ENCODE data around the gene AKR1C8.

GRCh38 chr10:5234106-5234860 lies 49.3 kb upstream of the AKR1C8 start:
- TF ChIP-seq ESRRG (CRISPR knock-in tag; IDR thresholded peaks at IDR 0.05) (no peak), CREB5 (CRISPR knock-in tag; IDR thresholded peaks at IDR 0.05; ENCODE audit: low read depth) (no peak), CSDC2 (CRISPR knock-in tag; IDR thresholded peaks at IDR 0.05) (no peak), ZC3H10 (CRISPR knock-in tag; IDR thresholded peaks at IDR 0.05) (no peak), TSHZ2 (CRISPR knock-in tag; IDR thresholded peaks at IDR 0.05) (no peak), BACH2 (CRISPR knock-in tag; IDR thresholded peaks at IDR 0.05; ENCODE audit: borderline replicate concordance) (no peak), PATZ1 (CRISPR knock-in tag; IDR thresholded peaks at IDR 0.05; ENCODE audit: borderline replicate concordance) (no peak), ISL1 (CRISPR knock-in tag; IDR thresholded peaks at IDR 0.05) (no peak), PPARA (CRISPR knock-in tag; IDR thresholded peaks at IDR 0.05; ENCODE audit: borderline replicate concordance) (no peak), ZFP3 (CRISPR knock-in tag; IDR thresholded peaks at IDR 0.05) (no peak), ZFP30 (CRISPR knock-in tag; IDR thresholded peaks at IDR 0.05) (no peak), CSRNP3 (CRISPR knock-in tag; IDR thresholded peaks at IDR 0.05) (no peak), RARB (CRISPR knock-in tag; IDR thresholded peaks at IDR 0.05) (no peak), ZNF70 (CRISPR knock-in tag; IDR thresholded peaks at IDR 0.05) (no peak)
